ENCODE measurements around the gene TTLL1.
"Not testable (repeated sequence)": the region's sequence is repeated elsewhere in the genome, so short reads cannot be mapped to it uniquely, and the experiment has no call there.

The TTLL1 gene

DNA sequence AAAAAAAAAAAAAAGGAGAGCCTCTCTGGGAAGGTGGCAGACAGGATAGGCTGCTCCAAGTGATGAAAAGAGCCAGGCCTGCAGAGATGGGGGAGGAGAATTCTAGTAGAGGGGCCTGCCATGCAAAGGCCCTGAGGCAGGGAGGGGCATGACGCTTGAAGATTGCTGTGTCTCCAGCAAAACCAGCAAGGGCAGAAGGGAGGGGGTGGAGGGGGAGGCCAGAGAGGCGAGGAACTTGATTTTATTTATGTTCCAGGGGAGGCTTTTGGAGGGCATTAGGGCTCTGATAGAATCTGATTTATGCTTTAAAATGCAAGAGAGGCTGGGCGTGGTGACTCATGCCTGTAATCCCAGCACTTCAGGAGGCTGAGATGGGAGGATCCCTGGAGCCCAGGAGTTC is 57.6 kb downstream of the TTLL1 start:
- Mint-ChIP-seq H3K4me1 (ENCODE audit: low read depth) (peaks cover 15% of the 10 kb centered on the region), H3K27ac (no peak overlapping the region), H3K9me3 (no peaks in the 10 kb centered on the region), H3K27me3 (no peaks in the 10 kb centered on the region), H3K4me3 (no peak overlapping the region), H3K36me3 (ENCODE audit: low read depth) (no peaks in the 10 kb centered on the region)
- intact Hi-C loops (cut with micrococcal nuclease), result loop anchor here (5.0 kb wide), 1 partner anchor 39 kb away; no protein-coding TSS in a partner anchor

DNA sequence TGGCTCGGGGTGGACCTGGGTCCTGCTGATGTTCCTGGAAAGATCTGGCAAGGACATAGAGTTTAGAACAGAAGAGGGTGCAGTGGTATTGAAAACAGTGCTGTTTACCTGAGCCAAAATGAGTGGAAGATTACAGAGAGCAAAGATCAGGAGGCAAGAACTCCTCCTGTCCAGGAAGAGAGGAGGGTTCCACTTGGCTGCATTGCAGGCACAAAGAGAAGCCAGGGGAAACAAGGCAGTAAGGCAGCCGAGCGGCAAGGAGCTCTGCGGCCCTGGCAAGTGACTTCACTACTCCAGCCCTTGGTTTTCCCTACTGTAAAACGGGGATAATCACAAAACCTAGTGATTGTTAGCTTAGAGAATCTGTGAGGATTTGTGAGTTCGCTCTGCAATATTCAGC is 70.6 kb downstream of the TTLL1 start:
- Mint-ChIP-seq H3K4me3 (no peak overlapping the region), H3K27ac (no peak overlapping the region), H3K36me3 (ENCODE audit: low read depth) (peaks cover 14% of the 10 kb centered on the region), H3K4me1 (ENCODE audit: low read depth) (peaks cover 20% of the 10 kb centered on the region), H3K9me3 (no peaks in the 10 kb centered on the region), H3K27me3 (peaks cover 3% of the 10 kb centered on the region)
- intact Hi-C loops (cut with micrococcal nuclease), result no loop called here

DNA sequence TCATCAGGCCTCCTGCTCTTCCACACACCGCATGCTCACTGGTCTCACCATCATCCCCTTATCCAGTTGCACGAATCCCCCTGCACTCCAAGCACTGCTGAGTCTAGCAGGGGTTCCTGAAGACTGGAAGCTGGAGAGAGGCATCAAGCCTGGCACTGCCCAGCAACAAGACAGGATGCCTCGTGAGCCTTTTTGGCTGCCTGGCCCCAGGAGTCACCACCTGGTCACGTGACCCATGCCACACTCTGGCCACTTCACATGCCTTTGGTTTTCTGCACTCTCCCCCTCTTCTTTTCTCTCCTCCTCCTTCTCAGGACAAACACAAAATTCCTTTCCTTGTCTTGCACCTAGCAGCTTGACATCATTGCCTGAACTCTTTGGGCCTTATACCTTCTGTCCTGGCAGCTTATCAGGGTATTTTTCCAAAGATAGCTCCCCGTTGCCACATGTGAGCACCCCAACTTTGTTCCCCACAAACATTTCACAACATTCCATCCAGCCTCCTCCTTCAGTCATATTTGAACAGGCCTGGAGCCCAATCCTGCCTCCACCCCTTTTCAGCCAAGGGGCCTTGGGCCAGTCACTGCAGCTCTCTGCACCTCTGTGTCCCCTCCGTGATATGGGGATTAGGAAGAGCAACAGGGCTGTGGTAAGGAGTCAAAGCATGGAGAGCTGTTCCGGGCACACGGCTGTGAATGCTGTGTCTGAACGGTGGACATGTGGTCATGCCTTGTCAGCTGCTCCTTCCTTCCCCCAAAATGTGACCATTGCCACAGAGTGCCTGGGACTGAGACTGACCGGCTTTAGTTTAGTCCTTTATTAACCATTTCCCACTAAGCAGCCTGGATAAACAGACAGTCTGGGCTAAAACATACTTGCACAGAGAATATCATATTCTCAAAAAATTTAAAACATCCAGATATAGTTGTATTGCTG is 71.4 kb downstream of the TTLL1 start:
- Mint-ChIP-seq H3K4me3 (no peak overlapping the region), H3K27me3 (peaks cover 3% of the 10 kb centered on the region), H3K27ac (no peak overlapping the region), H3K9me3 (no peaks in the 10 kb centered on the region), H3K4me1 (ENCODE audit: low read depth) (peaks cover 28% of the 10 kb centered on the region), H3K36me3 (ENCODE audit: low read depth) (peaks cover 14% of the 10 kb centered on the region)
- intact Hi-C loops (cut with micrococcal nuclease), result no loop called here

DNA sequence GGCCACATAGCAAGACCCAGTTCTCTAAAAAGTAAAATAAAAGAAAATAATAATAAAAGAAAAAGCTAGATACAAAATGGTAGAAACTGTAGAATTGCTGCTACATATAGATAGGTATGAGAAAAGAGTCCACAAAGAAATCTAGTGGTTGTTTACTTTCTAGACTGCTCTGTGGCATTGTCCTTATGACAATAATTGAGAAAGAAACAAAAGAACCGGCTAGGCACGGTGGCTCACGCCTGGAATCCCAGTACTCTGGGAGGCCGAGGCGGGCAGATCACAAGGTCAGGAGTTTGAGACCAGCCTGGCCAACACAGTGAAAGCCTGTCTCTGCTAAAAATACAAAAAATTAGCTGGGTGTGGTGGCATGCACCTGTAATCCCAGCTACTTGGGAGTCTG is 73.0 kb downstream of the TTLL1 start:
- H3K27ac Mint-ChIP-seq; H3K27me3 Mint-ChIP-seq; intact Hi-C loops (cut with micrococcal nuclease); H3K4me3 Mint-ChIP-seq; H3K9me3 Mint-ChIP-seq: not testable (repeated sequence)
- Mint-ChIP-seq H3K36me3 (ENCODE audit: low read depth) (peaks cover 14% of the 10 kb centered on the region), H3K4me1 (ENCODE audit: low read depth) (peaks cover 40% of the 10 kb centered on the region)

DNA sequence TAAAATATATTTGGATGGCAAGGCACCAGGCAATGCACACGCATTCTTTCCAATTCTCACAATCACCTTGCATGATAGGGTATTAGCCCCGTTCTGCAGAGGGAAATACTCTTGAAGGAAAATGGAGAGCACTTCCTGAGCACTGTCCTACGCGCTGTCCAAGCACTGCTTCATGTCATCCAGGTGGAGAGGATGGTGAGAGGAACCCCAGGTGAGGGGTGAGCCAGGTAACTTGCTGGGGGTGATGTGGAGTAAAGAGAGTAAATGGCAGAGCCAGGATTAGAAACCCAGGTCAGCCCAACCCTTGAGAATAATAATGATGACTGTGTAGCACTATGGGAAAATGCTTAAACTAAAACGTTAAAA is 73.5 kb downstream of the TTLL1 start:
- intact Hi-C loops (cut with micrococcal nuclease), result loop anchor here (2.0 kb wide), 1 partner anchor 15 kb away; no protein-coding TSS in a partner anchor

DNA sequence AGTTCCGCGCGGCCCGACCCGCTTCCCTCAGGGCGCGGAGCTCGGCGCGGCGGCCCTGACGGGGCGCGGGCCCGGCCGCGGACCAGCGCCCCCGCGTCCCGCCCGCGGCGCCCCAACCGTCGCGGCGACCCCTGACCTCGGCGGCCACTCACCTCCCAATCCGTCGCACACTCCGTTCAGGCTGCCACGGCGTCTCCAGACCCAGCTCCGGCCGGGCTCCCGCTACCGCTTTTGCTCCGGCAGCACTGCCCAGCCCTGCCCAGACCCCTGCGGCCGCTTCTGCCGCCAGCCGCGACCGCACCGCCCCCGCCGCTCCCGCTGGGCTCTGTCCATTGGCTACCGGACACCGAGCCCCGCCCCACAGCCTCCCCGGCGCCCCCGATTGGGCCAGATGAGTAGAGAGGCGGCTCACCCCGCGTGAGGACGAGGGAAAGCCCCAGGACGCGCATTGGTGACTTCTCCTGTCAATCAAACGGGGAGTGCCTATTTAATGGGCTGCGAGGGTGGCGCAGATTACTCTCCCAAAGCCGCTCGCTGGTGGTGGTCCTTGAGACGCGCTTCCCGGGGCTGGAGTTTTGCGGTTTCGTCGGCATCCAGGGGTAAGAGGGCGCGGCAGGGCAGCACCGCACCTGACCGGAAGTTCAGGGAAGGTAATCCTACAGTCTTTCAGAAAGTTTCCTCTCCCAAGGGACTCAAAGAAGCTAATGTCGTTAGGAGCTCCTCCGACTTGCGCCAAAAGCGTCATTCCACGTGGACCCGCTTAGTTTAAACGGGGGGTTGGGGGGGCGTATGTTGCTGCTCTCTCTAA is 74.1 kb downstream of the TTLL1 start, which contains the start of gene PACSIN2:
TSS of gene PACSIN2 (minus strand) at position 281 of the 808 bp plus-strand sequence. CDS start 103,069 bp downstream, outside the sequence.
- H3K27ac Mint-ChIP-seq, result peak within 1 kb of the TSS; percentile 93
- H3K27me3 Mint-ChIP-seq, result peaks cover 3% of the 10 kb centered on the region
- H3K4me1 Mint-ChIP-seq (ENCODE audit: low read depth), result peaks cover 41% of the 10 kb centered on the region
- H3K9me3 Mint-ChIP-seq, result no peaks in the 10 kb centered on the region
- peak within 1 kb of the TSS; percentile 93 for H3K4me3 Mint-ChIP-seq
- intact Hi-C loops (cut with micrococcal nuclease), result loop anchor here (1.0 to 2.0 kb wide), 2 partner anchors 14 to 20 kb away; no protein-coding TSS in a partner anchor
- peaks cover 14% of the 10 kb centered on the region for H3K36me3 Mint-ChIP-seq (ENCODE audit: low read depth)

More for the DNA sequence above, 73.5 kb downstream of the TTLL1 start:
- H3K27ac Mint-ChIP-seq, result peak overlapping the region; percentile 93
- H3K36me3 Mint-ChIP-seq (ENCODE audit: low read depth), result peaks cover 14% of the 10 kb centered on the region
- H3K27me3 Mint-ChIP-seq, result peaks cover 3% of the 10 kb centered on the region
- peaks cover 41% of the 10 kb centered on the region for H3K4me1 Mint-ChIP-seq (ENCODE audit: low read depth)
- peak overlapping the region; percentile 93 for H3K4me3 Mint-ChIP-seq
- no peaks in the 10 kb centered on the region for H3K9me3 Mint-ChIP-seq

DNA sequence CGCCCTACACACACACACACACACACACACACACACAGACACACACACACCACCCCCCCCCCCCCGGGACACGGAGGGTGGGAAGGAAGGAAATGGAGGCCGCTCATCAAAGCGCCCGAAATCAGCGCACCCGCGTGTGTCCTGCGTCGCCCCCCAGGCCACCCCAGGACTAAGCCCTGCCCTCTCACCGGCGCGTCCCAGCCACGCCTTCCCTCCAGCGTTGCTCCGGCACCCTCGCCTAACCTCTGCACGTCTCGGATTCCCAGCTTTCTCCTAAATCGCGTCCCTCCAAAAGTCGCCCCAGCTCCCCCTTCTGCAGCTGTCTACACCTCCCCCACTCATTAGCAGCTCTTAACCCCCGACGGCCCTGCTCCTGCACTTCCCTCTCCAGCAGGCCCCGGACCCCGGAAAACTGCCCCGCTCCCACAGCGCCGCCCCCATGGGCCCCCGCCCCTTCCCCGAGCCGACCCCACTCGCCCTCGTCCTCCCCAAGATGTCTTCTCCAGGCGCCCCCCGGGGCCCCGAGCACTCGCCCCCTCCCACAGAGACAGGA is 74.8 kb downstream of the TTLL1 start:
- intact Hi-C loops (cut with micrococcal nuclease), result loop anchor here (1.0 to 2.0 kb wide), 2 partner anchors 14 to 19 kb away; no protein-coding TSS in a partner anchor
- Mint-ChIP-seq H3K36me3 (ENCODE audit: low read depth) (peaks cover 14% of the 10 kb centered on the region), H3K27ac (peak overlapping the region; percentile 93), H3K4me3 (peak overlapping the region; percentile 93), H3K27me3 (peaks cover 3% of the 10 kb centered on the region), H3K4me1 (ENCODE audit: low read depth) (peaks cover 41% of the 10 kb centered on the region), H3K9me3 (no peaks in the 10 kb centered on the region)

DNA sequence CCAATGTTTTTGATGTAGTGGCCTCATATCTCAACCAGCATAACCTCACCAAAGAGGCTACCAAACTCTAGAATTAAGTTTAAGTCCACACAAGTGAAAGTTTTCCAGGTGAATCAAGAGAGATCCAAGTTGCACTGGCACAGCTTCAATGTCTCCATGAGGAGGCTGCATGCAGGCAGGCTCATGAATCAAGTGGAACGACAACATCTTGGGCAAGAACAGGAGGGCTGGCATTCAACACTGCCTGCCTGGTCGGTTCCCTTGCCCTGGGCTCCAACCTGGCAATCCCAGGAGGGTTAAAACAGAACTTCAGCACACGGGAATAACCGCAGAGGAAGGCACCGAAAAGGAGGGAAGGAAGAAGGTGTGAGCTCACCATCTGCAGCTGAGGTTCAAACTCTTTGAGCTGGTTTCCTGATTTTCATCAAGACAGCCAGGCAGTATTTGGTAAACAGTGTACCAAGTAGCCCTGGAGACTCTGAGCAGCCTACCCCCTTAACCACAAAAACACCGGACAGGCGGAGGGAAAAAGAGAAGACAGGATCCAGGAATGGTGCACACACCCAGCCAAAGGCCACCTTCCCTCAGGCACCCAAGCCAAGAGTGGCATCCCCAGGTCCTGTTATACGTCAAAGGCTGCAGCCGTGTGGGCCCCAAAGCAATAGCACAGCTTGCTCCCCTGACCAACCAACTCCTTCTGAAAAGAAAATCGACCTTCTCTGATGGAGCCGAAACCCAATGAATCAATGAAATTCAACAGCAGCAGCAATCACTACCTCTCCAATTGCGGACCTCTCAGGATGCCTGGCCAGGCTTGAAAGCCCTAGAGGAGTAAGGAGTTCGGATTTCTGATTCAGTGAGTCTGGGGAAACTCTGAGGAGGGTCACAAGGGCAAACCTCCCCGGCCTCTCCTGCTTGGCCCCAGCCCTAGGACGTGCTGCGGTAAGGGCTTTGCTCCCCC is 75.6 kb downstream of the TTLL1 start:
- Mint-ChIP-seq H3K36me3 (ENCODE audit: low read depth) (peaks cover 14% of the 10 kb centered on the region), H3K4me3 (peak overlapping the region; percentile 93), H3K9me3 (no peaks in the 10 kb centered on the region), H3K27me3 (peaks cover 3% of the 10 kb centered on the region), H3K4me1 (ENCODE audit: low read depth) (peaks cover 41% of the 10 kb centered on the region), H3K27ac (peak overlapping the region; percentile 93)
- intact Hi-C loops (cut with micrococcal nuclease), result loop anchor here (1.0 to 2.0 kb wide), 2 partner anchors 13 to 18 kb away; no protein-coding TSS in a partner anchor

DNA sequence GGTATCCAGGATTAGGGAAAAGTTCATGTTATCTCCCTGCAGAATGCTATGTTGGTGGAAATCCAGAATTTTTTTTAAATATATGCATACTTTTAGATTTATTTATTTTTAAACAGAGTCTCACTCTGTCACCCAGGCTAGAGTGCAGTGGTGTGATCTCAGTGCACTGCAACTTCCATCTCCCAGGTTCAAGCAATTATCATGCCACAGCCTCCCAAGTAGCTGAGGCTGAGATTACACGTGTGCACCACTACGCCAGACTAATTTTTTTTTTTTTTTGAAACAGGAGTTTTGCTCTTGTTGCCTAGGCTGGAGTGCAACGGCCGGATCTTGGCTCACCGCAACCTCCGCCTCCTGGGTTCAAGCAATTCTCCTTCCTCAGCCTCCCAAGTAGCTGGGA is 76.8 kb downstream of the TTLL1 start:
- Mint-ChIP-seq H3K36me3 (ENCODE audit: low read depth) (peaks cover 14% of the 10 kb centered on the region), H3K27ac (no peak overlapping the region), H3K27me3 (peaks cover 3% of the 10 kb centered on the region), H3K4me3 (no peak overlapping the region), H3K4me1 (ENCODE audit: low read depth) (peaks cover 41% of the 10 kb centered on the region), H3K9me3 (no peaks in the 10 kb centered on the region)
- intact Hi-C loops (cut with micrococcal nuclease), result no loop called here

DNA sequence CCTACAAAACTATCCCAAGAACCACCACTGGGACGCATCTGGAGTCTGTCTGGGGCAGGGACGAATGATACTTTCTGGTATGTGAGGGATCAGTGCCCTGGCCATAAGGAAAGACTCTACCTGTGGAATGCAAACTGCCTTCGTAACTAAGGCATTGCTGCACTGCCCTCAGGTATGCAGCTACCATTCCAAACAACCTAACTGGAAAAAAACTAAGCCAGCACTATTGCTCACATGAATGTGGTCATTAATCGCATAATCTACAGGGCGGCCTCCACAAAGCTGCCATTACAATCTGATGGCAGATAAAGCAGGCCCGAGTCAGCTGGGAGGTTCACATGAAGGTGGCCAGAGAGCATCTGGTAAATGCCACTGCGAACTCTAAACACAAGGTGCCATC is 78.1 kb downstream of the TTLL1 start:
- peaks cover 14% of the 10 kb centered on the region for H3K36me3 Mint-ChIP-seq (ENCODE audit: low read depth)
- H3K4me3 Mint-ChIP-seq, result no peak overlapping the region
- H3K4me1 Mint-ChIP-seq (ENCODE audit: low read depth), result peaks cover 52% of the 10 kb centered on the region
- no peaks in the 10 kb centered on the region for H3K27me3 Mint-ChIP-seq
- intact Hi-C loops (cut with micrococcal nuclease), result no loop called here
- H3K27ac Mint-ChIP-seq, result no peak overlapping the region
- H3K9me3 Mint-ChIP-seq, result no peaks in the 10 kb centered on the region

DNA sequence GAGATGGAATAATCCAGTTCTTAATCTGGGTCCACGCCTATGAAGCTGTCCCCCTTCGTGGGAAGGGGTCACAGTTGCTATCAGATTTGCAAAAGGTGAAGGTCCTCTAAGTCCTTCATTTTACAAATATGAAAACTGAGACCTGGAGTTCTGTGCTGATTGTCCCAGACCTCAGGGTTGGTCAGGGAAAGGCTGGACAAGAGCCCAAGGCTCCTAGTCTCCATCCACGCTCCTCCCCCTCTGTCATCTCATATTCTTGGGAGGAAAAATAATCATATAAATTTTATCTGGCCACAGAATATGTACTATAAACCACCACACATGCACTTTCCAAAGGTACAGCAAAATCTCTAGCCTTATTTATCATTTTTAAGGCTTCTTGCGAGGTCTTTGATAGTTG is 79.7 kb downstream of the TTLL1 start:
- H3K27me3 Mint-ChIP-seq, result no peaks in the 10 kb centered on the region
- no peak overlapping the region for H3K4me3 Mint-ChIP-seq
- peaks cover 4% of the 10 kb centered on the region for H3K36me3 Mint-ChIP-seq (ENCODE audit: low read depth)
- no peaks in the 10 kb centered on the region for H3K9me3 Mint-ChIP-seq
- H3K4me1 Mint-ChIP-seq (ENCODE audit: low read depth), result peaks cover 61% of the 10 kb centered on the region
- intact Hi-C loops (cut with micrococcal nuclease), result no loop called here
- H3K27ac Mint-ChIP-seq, result no peak overlapping the region

DNA sequence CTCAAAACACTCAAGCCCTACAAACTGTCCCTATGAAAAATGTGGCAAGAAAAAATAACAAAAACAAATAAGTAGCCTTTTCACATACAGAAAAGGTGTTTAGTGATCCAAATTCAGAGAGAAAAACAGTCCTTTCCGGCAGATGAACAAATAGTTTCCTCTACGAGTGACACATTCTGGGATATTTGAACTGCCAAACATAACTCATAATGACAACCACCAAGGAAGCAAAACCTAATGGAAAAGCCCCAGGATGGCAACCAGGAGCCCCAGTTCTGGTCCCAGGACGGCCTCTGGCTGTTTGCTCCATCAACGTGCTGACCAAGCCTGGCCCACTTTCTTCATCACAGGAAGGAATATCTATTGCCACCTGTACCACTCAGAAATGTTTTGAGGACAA is 80.3 kb downstream of the TTLL1 start:
- no peak overlapping the region for H3K27ac Mint-ChIP-seq
- H3K4me1 Mint-ChIP-seq (ENCODE audit: low read depth), result peaks cover 63% of the 10 kb centered on the region
- H3K27me3 Mint-ChIP-seq, result no peaks in the 10 kb centered on the region
- H3K36me3 Mint-ChIP-seq (ENCODE audit: low read depth), result no peaks in the 10 kb centered on the region
- no peak overlapping the region for H3K4me3 Mint-ChIP-seq
- no peaks in the 10 kb centered on the region for H3K9me3 Mint-ChIP-seq
- intact Hi-C loops (cut with micrococcal nuclease), result no loop called here

DNA sequence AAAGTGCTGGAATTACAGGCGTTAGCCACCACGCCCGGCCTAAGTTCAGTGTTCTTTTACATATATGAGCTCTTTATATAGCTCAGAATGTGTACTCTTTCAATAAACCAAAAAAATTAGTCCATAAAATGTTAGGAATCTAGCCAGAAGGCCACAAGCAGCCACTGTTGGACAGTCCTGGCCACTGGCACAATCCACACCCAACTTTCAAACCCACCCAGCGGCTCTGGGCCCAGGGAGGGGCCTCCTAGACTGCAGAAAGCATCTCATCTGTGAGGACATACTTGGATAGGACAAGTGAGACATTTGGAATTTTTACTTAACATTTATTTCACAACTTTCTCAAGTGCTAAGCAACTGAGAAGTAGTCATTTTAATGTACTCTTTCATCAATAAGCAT is 80.7 kb downstream of the TTLL1 start:
- H3K27ac Mint-ChIP-seq, result no peak overlapping the region
- H3K27me3 Mint-ChIP-seq, result no peaks in the 10 kb centered on the region
- intact Hi-C loops (cut with micrococcal nuclease), result no loop called here
- H3K36me3 Mint-ChIP-seq (ENCODE audit: low read depth), result no peaks in the 10 kb centered on the region
- no peak overlapping the region for H3K4me3 Mint-ChIP-seq
- H3K4me1 Mint-ChIP-seq (ENCODE audit: low read depth), result peaks cover 63% of the 10 kb centered on the region
- no peaks in the 10 kb centered on the region for H3K9me3 Mint-ChIP-seq
